ENCODE data around the gene FUT8.

FUT8 gene

GRCh38 chr14:65496178-65496993, 83.9 kb downstream of the FUT8 start:
- TF ChIP-seq, protein P1, sequence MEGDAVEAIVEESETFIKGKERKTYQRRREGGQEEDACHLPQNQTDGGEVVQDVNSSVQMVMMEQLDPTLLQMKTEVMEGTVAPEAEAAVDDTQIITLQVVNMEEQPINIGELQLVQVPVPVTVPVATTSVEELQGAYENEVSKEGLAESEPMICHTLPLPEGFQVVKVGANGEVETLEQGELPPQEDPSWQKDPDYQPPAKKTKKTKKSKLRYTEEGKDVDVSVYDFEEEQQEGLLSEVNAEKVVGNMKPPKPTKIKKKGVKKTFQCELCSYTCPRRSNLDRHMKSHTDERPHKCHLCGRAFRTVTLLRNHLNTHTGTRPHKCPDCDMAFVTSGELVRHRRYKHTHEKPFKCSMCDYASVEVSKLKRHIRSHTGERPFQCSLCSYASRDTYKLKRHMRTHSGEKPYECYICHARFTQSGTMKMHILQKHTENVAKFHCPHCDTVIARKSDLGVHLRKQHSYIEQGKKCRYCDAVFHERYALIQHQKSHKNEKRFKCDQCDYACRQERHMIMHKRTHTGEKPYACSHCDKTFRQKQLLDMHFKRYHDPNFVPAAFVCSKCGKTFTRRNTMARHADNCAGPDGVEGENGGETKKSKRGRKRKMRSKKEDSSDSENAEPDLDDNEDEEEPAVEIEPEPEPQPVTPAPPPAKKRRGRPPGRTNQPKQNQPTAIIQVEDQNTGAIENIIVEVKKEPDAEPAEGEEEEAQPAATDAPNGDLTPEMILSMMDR (IDR thresholded peaks at IDR 0.05; ENCODE audit: insufficient read depth, low read depth, low read length, missing control alignments) = no peak
- no peak overlapping the region for H3K4me3 ChIP-seq (ENCODE audit: low read length)
- peak; percentile 4 for DNase-seq (ENCODE audit: low read depth)

GRCh38 chr14:65499138-65499537, 86.6 kb downstream of the FUT8 start:
- TF ChIP-seq, protein P1 (IDR thresholded peaks at IDR 0.05; ENCODE audit: insufficient read depth, low read depth, low read length, missing control alignments) = no peak
- H3K4me3 ChIP-seq (ENCODE audit: low read length) = no peak overlapping the region
- no peak for DNase-seq (ENCODE audit: low read depth)

- TF ChIP-seq, protein P1 (IDR thresholded peaks at IDR 0.05; ENCODE audit: insufficient read depth, low read depth, low read length, missing control alignments) = no peak
- no peak for DNase-seq (ENCODE audit: low read depth)
Measured at GRCh38 chr14:65500075-65500474, 87.5 kb downstream of the FUT8 start.

GRCh38 chr14:65501328-65501727, 88.8 kb downstream of the FUT8 start:
- no peak for DNase-seq (ENCODE audit: low read depth)
- TF ChIP-seq, protein P1 (IDR thresholded peaks at IDR 0.05; ENCODE audit: insufficient read depth, low read depth, low read length, missing control alignments) = peak; percentile 12

More at GRCh38 chr14:65500075-65500474, 87.5 kb downstream of the FUT8 start:
- no peak overlapping the region for H3K4me3 ChIP-seq (ENCODE audit: low read length)

DNA sequence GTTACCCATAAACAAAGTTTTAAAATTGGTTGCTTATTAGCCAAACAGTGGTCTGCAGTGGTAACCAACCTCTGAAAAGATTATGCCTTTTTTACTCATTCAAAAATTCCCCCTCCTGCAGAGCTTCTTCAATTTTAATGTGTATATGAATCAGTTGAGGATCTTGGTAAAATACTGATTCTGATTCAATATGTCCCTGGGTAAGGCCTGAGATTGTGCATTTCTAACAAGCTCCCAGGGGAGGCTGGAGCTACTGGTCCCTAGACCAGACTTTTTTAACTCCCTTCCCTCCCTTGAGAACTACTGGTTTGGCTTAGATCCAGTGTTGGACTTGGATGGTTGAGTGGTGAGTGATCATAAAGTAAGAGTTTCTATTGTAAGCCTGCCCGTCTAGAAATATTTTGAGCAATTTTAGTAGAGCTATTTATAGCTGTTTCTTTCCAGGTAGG, 90.2 kb downstream of the FUT8 start:
- TF ChIP-seq, protein P1 (IDR thresholded peaks at IDR 0.05; ENCODE audit: insufficient read depth, low read depth, low read length, missing control alignments) = no peak
- H3K4me3 ChIP-seq (ENCODE audit: low read length) = no peak overlapping the region
- DNase-seq (ENCODE audit: low read depth) = peak; percentile 81

More at GRCh38 chr14:65501328-65501727, 88.8 kb downstream of the FUT8 start:
- no peak overlapping the region for H3K4me3 ChIP-seq (ENCODE audit: low read length)

- no peak overlapping the region for H3K4me3 ChIP-seq (ENCODE audit: low read length)
- TF ChIP-seq, protein P1 (IDR thresholded peaks at IDR 0.05; ENCODE audit: insufficient read depth, low read depth, low read length, missing control alignments) = no peak
- DNase-seq (ENCODE audit: low read depth) = no peak
Measured at GRCh38 chr14:65503771-65504170, 91.2 kb downstream of the FUT8 start.

All from epithelial cell of esophagus (primary cell).